Fibroblast of villous mesenchyme (primary cell): ENCODE data around the gene SLC25A12. TPM values are rescaled to one million over a fixed set of nuclear protein-coding genes. Genes with fewer than 3 reads are reported as not detected.

Experiments used
- DNase-seq: peaks from one replicate; pipeline ENCODE4 v3.0.0-alpha.2; 2010; ENCODE audit warnings: low read depth
- H3K4me3 ChIP-seq: 2 replicates; pipeline ENCODE4 v1.5.1; 2011; ENCODE audit warnings: low read depth, mild to moderate bottlenecking, low read length
- total RNA-seq: library from RNA; depleted of rRNA; stranded (reverse); fragments of >200 nt; gene quantifications from 2 replicates; pipeline ENCODE4 v1.2.3, GENCODE V29; 2012
- TF ChIP-seq, protein P1 (sequence below): IDR thresholded peaks from 2 replicates; pipeline ENCODE4 v1.5.1; 2012; ENCODE audit warnings: low read depth, mild to moderate bottlenecking, low read length; ENCODE audit not compliant: insufficient read depth

The SLC25A12 gene
- total RNA-seq, 1 donor, result 25.5 TPM

DNA sequence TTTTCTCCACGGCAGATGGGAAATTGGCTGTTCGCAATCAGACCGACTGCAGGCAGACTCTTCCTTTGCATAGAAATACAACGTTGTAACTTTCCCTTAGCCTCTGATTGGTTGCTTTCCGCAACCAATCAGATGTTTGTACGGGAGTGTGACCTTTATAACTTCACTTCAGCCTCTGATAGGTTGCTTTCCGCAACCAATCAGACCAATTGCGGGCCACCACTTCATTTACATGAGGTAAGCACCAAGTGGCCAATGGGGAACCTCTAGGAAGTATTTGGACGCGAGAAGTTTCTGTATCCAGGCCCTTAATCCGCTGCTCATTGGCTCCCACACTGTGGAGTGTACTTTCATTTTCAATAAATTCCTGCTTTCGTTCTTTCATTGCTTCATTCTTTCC lies 19.1 kb downstream of the SLC25A12 start:
- DNase-seq, result no peak
- no peak overlapping the region for H3K4me3 ChIP-seq
- TF ChIP-seq, protein P1, sequence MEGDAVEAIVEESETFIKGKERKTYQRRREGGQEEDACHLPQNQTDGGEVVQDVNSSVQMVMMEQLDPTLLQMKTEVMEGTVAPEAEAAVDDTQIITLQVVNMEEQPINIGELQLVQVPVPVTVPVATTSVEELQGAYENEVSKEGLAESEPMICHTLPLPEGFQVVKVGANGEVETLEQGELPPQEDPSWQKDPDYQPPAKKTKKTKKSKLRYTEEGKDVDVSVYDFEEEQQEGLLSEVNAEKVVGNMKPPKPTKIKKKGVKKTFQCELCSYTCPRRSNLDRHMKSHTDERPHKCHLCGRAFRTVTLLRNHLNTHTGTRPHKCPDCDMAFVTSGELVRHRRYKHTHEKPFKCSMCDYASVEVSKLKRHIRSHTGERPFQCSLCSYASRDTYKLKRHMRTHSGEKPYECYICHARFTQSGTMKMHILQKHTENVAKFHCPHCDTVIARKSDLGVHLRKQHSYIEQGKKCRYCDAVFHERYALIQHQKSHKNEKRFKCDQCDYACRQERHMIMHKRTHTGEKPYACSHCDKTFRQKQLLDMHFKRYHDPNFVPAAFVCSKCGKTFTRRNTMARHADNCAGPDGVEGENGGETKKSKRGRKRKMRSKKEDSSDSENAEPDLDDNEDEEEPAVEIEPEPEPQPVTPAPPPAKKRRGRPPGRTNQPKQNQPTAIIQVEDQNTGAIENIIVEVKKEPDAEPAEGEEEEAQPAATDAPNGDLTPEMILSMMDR, result no peak

DNA sequence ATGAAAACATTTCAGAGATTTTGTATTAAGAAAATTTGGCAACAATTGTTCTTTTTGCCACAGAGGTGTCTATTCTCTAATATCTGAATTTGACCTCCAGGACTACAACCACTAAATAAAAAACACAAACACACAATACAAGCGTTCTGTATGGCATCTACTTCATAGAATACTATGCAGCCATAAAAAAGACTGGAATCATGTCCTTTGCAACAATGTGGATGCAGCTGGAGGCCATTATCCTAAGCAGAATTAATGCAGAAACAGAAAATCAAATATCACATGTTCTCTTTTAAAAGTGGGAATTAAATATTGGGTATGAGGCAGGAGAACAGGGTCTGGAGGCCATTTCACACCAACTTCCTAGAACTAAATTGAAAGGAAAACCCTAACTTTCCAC lies 19.5 kb downstream of the SLC25A12 start:
- no peak overlapping the region for H3K4me3 ChIP-seq
- no peak for DNase-seq
- TF ChIP-seq, protein P1, result no peak

DNA sequence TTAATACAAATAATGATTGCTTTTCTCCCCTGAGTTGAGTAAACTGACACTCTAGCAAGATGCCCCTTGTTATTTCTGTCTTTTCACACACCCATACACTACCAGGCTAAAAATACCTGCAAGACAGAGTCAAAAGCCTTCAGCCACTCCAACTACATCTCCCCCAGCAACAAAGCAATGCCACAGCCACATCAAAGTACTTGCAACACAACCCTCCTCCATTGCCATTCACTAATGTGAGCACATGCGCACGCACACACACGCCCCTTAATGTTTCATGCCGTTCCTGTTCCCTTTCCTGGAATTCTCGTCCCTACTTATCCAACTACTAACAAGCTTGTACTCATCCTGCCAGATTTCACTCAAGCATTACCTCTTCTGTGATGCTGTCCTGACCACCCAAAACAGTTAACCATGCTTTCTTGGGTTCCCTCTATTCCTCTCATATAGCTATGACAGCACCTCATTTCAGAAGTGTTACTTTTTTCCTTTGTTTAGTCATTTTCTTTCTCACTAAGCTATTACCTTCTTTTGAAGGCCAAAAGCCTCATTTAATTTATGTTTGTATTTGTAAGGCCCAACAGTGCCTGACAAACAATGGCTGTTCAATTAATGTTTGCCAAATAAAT lies 29.6 kb downstream of the SLC25A12 start:
- no peak overlapping the region for H3K4me3 ChIP-seq
- DNase-seq, result no peak
- TF ChIP-seq, protein P1, result no peak

DNA sequence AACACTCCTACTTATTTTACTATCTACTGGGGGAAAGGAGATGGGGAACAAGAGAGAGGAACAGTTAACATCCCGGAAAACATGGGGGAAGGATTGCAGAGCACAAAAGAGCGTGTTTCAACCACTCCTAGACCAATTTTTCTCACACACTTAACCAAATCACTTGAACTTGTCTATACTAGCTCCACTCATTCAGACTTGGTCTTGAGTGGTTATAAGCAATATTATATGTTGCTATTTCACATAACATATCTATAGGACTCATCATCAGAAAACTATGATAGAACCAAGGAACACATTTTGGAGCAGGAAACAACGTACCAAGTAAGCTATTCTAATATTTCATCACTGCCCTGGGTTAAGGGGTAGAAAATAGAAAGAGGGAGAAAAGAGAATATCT lies 31.5 kb downstream of the SLC25A12 start:
- TF ChIP-seq, protein P1, result no peak
- no peak overlapping the region for H3K4me3 ChIP-seq
- no peak for DNase-seq

DNA sequence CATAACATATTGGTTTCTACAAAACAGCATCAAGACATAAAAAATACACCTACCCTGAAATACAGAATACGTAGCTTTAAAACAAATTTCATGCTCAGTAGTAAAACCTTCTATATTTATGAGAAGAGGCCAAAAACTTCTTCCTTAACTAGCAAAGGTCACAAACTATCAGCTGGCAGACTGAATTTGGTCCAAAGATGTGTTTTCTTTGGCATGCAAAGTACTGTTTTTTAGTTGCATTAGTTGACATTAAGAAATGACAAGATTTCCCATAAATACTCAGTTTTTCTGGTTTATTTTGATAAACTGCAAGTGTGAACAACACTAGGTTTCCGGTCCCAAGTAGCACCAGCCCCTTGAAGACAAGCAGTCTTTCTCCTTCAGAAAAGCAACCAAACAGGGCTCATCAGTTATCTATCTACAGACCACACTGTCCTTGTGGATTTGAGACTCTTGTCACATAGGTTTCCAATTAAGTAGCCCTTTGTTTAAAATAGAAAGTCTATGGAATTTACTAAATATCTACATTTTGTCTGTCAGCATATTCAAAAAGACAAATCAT lies 35.6 kb downstream of the SLC25A12 start:
- peak; percentile 18 for DNase-seq
- TF ChIP-seq, protein P1, result no peak
- H3K4me3 ChIP-seq, result no peak overlapping the region

DNA sequence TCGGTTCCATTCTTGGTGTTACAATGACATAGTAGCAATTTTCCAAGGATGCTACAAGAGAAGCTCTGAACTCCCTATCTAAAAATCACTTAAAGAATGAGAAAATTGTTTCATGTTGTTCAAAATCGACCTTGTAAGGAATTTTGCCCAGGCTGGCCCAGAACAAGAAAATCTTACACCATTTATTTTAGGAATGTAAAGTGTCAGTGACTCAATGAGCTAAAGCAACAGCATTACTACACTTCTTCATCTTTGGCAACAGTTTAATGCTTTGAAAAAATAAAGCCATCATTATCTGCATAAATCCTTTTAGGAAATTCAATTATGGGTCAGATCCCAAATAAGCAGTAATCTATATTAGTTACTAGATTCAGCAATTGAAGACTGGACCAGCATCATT lies 38.6 kb downstream of the SLC25A12 start:
- no peak overlapping the region for H3K4me3 ChIP-seq
- peak; percentile 22 for DNase-seq
- TF ChIP-seq, protein P1, result no peak
